ENCODE results near the gene DNTT. TPM values are rescaled to one million over a fixed set of nuclear protein-coding genes. Genes with fewer than 3 reads are reported as not detected.

DNTT gene
- total and polyA plus RNA-seq, 2 experiments from 2014 or later = not detected

DNA sequence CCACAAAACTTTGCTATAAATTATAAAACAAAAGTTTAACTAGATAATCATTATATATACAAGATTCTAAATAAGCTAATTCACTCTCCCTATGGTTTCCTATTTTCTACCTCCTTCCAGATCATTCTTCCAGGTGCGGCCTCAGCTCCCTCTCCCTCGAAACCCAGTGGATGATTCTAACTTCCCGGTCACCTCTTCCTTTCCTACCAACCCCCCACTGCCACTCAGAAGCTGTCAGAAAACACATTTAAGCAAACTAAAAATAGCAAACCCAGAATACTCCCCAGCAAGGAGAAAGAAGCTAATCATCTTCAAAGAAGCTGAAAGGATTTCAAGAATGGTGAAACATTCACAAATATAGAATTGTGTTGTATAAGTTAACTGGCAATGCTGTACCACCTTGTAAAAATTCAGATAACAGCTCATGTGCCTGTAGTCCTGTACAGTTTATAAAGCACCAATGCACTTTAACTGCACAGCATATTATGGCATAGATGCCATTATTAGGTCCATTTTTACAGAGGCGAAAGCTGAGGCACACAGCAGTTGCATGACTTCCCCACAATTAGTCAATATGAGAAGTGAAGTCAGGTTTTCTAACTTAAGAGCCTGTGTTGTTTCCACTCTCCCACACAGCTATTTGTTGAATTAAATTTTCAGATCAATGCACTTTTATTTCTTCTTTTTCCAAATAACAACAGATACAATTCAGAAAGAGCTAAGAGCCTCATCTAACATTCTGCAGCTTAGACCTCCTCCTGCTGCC is 13.7 kb upstream of the DNTT start:
- ATAC-seq (no peak), DNase-seq (ENCODE audit: low spot score) (no peak)
- Histone ChIP-seq H3K4me2 (no peak overlapping the region), H3K36me3 (ENCODE audit: insufficient read depth) (no peaks in the 10 kb centered on the region), H3K79me2 (replicated peaks; ENCODE audit: insufficient read depth) (no peaks in the 10 kb centered on the region), H3K4me3 (no peak overlapping the region), H2AFZ (peak overlapping the region; percentile 52; the same call in 1 of the 2 replicates), H3K27me3 (ENCODE audit: insufficient read depth) (no peaks in the 10 kb centered on the region), H3K4me1 (ENCODE audit: insufficient read depth) (no peaks in the 10 kb centered on the region; the same call in none of the 2 replicates), H3K27ac (ENCODE audit: low read depth) (no peak overlapping the region), H3K9me2 (ENCODE audit: insufficient read depth) (peaks cover 5% of the 10 kb centered on the region), H4K20me1 (replicated peaks; ENCODE audit: insufficient read depth) (no peaks in the 10 kb centered on the region), H3F3A (replicated peaks; ENCODE audit: low read depth) (no peaks in the 10 kb centered on the region)
- Mint-ChIP-seq H3K4me1 (peaks cover 22% of the 10 kb centered on the region), H3K9me3 (no peaks in the 10 kb centered on the region), H3K27ac (no peak overlapping the region), H3K4me3 (no peak overlapping the region), H3K36me3 (ENCODE audit: low read depth) (no peaks in the 10 kb centered on the region), H3K27me3 (ENCODE audit: insufficient read depth, low read depth, poor library complexity) (no peaks in the 10 kb centered on the region)
- TF ChIP-seq ZNF114 (CRISPR knock-in tag; IDR thresholded peaks at IDR 0.05) (no peak), EZH2 (IDR thresholded peaks at IDR 0.05; ENCODE audit: low read depth, unreplicated experiment) (no peak), CREB1 (CRISPR knock-in tag; IDR thresholded peaks at IDR 0.05; ENCODE audit: low read depth) (no peak), STAT1 (IDR thresholded peaks at IDR 0.05; ENCODE audit: unreplicated experiment) (no peak), NANOG (IDR thresholded peaks at IDR 0.05; ENCODE audit: borderline replicate concordance) (no peak), EZH2phosphoT487 (IDR thresholded peaks at IDR 0.05; ENCODE audit: unreplicated experiment) (no peak), POLR2AphosphoS5 (IDR thresholded peaks at IDR 0.05; ENCODE audit: low read depth) (no peak), JUNB (IDR thresholded peaks at IDR 0.05; ENCODE audit: unreplicated experiment) (no peak), ZNF331 (CRISPR knock-in tag; IDR thresholded peaks at IDR 0.05; ENCODE audit: low read depth) (no peak)
- TF ChIP-seq, protein P1, sequence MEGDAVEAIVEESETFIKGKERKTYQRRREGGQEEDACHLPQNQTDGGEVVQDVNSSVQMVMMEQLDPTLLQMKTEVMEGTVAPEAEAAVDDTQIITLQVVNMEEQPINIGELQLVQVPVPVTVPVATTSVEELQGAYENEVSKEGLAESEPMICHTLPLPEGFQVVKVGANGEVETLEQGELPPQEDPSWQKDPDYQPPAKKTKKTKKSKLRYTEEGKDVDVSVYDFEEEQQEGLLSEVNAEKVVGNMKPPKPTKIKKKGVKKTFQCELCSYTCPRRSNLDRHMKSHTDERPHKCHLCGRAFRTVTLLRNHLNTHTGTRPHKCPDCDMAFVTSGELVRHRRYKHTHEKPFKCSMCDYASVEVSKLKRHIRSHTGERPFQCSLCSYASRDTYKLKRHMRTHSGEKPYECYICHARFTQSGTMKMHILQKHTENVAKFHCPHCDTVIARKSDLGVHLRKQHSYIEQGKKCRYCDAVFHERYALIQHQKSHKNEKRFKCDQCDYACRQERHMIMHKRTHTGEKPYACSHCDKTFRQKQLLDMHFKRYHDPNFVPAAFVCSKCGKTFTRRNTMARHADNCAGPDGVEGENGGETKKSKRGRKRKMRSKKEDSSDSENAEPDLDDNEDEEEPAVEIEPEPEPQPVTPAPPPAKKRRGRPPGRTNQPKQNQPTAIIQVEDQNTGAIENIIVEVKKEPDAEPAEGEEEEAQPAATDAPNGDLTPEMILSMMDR (conservative IDR thresholded peaks at IDR 0.05; ENCODE audit: low read depth in 2 of 2) = no peak
- TF ChIP-seq, protein P2, sequence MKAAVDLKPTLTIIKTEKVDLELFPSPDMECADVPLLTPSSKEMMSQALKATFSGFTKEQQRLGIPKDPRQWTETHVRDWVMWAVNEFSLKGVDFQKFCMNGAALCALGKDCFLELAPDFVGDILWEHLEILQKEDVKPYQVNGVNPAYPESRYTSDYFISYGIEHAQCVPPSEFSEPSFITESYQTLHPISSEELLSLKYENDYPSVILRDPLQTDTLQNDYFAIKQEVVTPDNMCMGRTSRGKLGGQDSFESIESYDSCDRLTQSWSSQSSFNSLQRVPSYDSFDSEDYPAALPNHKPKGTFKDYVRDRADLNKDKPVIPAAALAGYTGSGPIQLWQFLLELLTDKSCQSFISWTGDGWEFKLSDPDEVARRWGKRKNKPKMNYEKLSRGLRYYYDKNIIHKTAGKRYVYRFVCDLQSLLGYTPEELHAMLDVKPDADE (IDR thresholded peaks at IDR 0.05) = no peak
- TF ChIP-seq, protein P3, sequence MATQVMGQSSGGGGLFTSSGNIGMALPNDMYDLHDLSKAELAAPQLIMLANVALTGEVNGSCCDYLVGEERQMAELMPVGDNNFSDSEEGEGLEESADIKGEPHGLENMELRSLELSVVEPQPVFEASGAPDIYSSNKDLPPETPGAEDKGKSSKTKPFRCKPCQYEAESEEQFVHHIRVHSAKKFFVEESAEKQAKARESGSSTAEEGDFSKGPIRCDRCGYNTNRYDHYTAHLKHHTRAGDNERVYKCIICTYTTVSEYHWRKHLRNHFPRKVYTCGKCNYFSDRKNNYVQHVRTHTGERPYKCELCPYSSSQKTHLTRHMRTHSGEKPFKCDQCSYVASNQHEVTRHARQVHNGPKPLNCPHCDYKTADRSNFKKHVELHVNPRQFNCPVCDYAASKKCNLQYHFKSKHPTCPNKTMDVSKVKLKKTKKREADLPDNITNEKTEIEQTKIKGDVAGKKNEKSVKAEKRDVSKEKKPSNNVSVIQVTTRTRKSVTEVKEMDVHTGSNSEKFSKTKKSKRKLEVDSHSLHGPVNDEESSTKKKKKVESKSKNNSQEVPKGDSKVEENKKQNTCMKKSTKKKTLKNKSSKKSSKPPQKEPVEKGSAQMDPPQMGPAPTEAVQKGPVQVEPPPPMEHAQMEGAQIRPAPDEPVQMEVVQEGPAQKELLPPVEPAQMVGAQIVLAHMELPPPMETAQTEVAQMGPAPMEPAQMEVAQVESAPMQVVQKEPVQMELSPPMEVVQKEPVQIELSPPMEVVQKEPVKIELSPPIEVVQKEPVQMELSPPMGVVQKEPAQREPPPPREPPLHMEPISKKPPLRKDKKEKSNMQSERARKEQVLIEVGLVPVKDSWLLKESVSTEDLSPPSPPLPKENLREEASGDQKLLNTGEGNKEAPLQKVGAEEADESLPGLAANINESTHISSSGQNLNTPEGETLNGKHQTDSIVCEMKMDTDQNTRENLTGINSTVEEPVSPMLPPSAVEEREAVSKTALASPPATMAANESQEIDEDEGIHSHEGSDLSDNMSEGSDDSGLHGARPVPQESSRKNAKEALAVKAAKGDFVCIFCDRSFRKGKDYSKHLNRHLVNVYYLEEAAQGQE (IDR thresholded peaks at IDR 0.05; ENCODE audit: unreplicated experiment) = no peak
- TF ChIP-seq, protein P4, sequence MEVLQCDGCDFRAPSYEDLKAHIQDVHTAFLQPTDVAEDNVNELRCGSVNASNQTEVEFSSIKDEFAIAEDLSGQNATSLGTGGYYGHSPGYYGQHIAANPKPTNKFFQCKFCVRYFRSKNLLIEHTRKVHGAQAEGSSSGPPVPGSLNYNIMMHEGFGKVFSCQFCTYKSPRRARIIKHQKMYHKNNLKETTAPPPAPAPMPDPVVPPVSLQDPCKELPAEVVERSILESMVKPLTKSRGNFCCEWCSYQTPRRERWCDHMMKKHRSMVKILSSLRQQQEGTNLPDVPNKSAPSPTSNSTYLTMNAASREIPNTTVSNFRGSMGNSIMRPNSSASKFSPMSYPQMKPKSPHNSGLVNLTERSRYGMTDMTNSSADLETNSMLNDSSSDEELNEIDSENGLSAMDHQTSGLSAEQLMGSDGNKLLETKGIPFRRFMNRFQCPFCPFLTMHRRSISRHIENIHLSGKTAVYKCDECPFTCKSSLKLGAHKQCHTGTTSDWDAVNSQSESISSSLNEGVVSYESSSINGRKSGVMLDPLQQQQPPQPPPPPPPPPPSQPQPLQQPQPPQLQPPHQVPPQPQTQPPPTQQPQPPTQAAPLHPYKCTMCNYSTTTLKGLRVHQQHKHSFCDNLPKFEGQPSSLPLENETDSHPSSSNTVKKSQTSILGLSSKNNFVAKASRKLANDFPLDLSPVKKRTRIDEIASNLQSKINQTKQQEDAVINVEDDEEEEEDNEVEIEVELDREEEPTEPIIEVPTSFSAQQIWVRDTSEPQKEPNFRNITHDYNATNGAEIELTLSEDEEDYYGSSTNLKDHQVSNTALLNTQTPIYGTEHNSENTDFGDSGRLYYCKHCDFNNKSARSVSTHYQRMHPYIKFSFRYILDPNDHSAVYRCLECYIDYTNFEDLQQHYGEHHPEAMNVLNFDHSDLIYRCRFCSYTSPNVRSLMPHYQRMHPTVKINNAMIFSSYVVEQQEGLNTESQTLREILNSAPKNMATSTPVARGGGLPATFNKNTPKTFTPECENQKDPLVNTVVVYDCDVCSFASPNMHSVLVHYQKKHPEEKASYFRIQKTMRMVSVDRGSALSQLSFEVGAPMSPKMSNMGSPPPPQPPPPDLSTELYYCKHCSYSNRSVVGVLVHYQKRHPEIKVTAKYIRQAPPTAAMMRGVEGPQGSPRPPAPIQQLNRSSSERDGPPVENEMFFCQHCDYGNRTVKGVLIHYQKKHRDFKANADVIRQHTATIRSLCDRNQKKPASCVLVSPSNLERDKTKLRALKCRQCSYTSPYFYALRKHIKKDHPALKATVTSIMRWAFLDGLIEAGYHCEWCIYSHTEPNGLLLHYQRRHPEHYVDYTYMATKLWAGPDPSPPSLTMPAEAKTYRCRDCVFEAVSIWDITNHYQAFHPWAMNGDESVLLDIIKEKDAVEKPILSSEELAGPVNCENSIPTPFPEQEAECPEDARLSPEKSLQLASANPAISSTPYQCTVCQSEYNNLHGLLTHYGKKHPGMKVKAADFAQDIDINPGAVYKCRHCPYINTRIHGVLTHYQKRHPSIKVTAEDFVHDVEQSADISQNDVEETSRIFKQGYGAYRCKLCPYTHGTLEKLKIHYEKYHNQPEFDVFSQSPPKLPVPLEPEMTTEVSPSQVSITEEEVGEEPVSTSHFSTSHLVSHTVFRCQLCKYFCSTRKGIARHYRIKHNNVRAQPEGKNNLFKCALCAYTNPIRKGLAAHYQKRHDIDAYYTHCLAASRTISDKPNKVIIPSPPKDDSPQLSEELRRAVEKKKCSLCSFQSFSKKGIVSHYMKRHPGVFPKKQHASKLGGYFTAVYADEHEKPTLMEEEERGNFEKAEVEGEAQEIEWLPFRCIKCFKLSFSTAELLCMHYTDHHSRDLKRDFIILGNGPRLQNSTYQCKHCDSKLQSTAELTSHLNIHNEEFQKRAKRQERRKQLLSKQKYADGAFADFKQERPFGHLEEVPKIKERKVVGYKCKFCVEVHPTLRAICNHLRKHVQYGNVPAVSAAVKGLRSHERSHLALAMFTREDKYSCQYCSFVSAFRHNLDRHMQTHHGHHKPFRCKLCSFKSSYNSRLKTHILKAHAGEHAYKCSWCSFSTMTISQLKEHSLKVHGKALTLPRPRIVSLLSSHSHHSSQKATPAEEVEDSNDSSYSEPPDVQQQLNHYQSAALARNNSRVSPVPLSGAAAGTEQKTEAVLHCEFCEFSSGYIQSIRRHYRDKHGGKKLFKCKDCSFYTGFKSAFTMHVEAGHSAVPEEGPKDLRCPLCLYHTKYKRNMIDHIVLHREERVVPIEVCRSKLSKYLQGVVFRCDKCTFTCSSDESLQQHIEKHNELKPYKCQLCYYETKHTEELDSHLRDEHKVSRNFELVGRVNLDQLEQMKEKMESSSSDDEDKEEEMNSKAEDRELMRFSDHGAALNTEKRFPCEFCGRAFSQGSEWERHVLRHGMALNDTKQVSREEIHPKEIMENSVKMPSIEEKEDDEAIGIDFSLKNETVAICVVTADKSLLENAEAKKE (CRISPR knock-in tag; IDR thresholded peaks at IDR 0.05) = no peak

Data from GM23338 (cell line).